GM21367 (cell line): ENCODE measurements around the gene LUZP2.

ENCODE experiments used
- ATAC-seq: cut with Tn5 transposase; IDR thresholded peaks from one replicate; pipeline ENCODE4 v1.9.1; 2021; ENCODE audit not compliant: unreplicated experiment

LUZP2 gene

GRCh38 chr11:24708616-24709015 is 211.8 kb downstream of the LUZP2 start:
- no peak for ATAC-seq

GRCh38 chr11:24709928-24710565 is 213.2 kb downstream of the LUZP2 start:
- no peak for ATAC-seq

- no peak for ATAC-seq
Measured at GRCh38 chr11:24714601-24715000, 217.7 kb downstream of the LUZP2 start.

GRCh38 chr11:24716403-24716802 is 219.6 kb downstream of the LUZP2 start:
- ATAC-seq = no peak

GRCh38 chr11:24723231-24723630 is 226.4 kb downstream of the LUZP2 start:
- no peak for ATAC-seq

- no peak for ATAC-seq
Measured at GRCh38 chr11:24731554-24731953, 234.7 kb downstream of the LUZP2 start.

- ATAC-seq = no peak
Measured at GRCh38 chr11:24734742-24735237, 237.9 kb downstream of the LUZP2 start.

GRCh38 chr11:24738972-24739371 is 242.1 kb downstream of the LUZP2 start:
- ATAC-seq = no peak

GRCh38 chr11:24739637-24740036 is 242.8 kb downstream of the LUZP2 start:
- no peak for ATAC-seq

- ATAC-seq = no peak
Measured at GRCh38 chr11:24747275-24748251, 250.7 kb downstream of the LUZP2 start.

GRCh38 chr11:24748261-24748660 is 251.4 kb downstream of the LUZP2 start:
- no peak for ATAC-seq

GRCh38 chr11:24754406-24754805 is 257.6 kb downstream of the LUZP2 start:
- ATAC-seq = no peak

- no peak for ATAC-seq
Measured at GRCh38 chr11:24755260-24755839, 258.5 kb downstream of the LUZP2 start.

GRCh38 chr11:24759742-24760141 is 262.9 kb downstream of the LUZP2 start:
- no peak for ATAC-seq

- no peak for ATAC-seq
Measured at GRCh38 chr11:24760681-24761080, 263.8 kb downstream of the LUZP2 start.

- no peak for ATAC-seq
Measured at GRCh38 chr11:24762076-24762475, 265.2 kb downstream of the LUZP2 start.

- no peak for ATAC-seq
Measured at GRCh38 chr11:24767411-24767810, 270.6 kb downstream of the LUZP2 start.

GRCh38 chr11:24773322-24773721 is 276.5 kb downstream of the LUZP2 start:
- no peak for ATAC-seq

GRCh38 chr11:24779791-24780190 is 282.9 kb downstream of the LUZP2 start:
- ATAC-seq = no peak

- no peak for ATAC-seq
Measured at GRCh38 chr11:24781288-24781687, 284.4 kb downstream of the LUZP2 start.

GRCh38 chr11:24793479-24793878 is 296.6 kb downstream of the LUZP2 start:
- no peak for ATAC-seq

GRCh38 chr11:24794064-24794463 is 297.2 kb downstream of the LUZP2 start:
- no peak for ATAC-seq
